ENCODE results near the gene ITPKC. TPM values are rescaled to one million over a fixed set of nuclear protein-coding genes. Genes with fewer than 3 reads are reported as not detected.

Gene ITPKC
- total RNA-seq, 2 experiments from 2014 or later: 5.5 to 6.5 TPM

- TF ChIP-seq EZH2phosphoT487 (IDR thresholded peaks at IDR 0.05; ENCODE audit: borderline replicate concordance, low read depth, low read length) (no peak), CTCF (conservative IDR thresholded peaks at IDR 0.05; ENCODE audit: low read length) (no peak)
- ChIA-PET POLR2A (interaction anchor here (2.4 kb wide), 1 partner anchor 8 kb away, joined by 17 read pairs; the partner anchor contains the start of gene RAB4B), CTCF (ENCODE audit: unreplicated experiment) (interaction anchor here (0.9 kb wide), 1 partner anchor 9 kb away, joined by 6 read pairs; no protein-coding TSS in a partner anchor)
- no peak overlapping the region for H3K27ac ChIP-seq (ENCODE audit: low read depth, low read length, poor library complexity, severe bottlenecking)
- H2AFZ ChIP-seq (ENCODE audit: low read length): no peak overlapping the region
- H3K9me3 ChIP-seq (ENCODE audit: low read length): no peaks in the 10 kb centered on the region
- intact Hi-C loops (cut with micrococcal nuclease; ENCODE audit: unreplicated experiment): no loop called here
- H3K4me2 ChIP-seq (ENCODE audit: low read length): no peak overlapping the region
- H3K36me3 ChIP-seq (ENCODE audit: insufficient read depth, low read length): peaks cover 8% of the 10 kb centered on the region
- H4K20me1 ChIP-seq (ENCODE audit: insufficient read depth, low read length): no peaks in the 10 kb centered on the region
- BruUV-seq (replicated peaks): no TSS peak
- no peak for DNase-seq (ENCODE audit: low spot score)
- no peaks in the 10 kb centered on the region for H3K9me2 ChIP-seq (ENCODE audit: insufficient read depth, low read length)
- no peak overlapping the region for H3K4me3 ChIP-seq (ENCODE audit: low read depth, low read length, poor library complexity, severe bottlenecking)
- H3K4me1 ChIP-seq (ENCODE audit: insufficient read depth, low read length, poor library complexity, severe bottlenecking): peaks cover 14% of the 10 kb centered on the region
- H3K79me2 ChIP-seq (ENCODE audit: insufficient read depth, low read depth, low read length): no peaks in the 10 kb centered on the region
Observed at GRCh38 chr19:40786060-40787037, 69.4 kb downstream of the ITPKC start.

Small RNAs within 50 kb of the gene (small RNA-seq; reads per million reads assigned to genes)
- not detected for gene RNU6-195P

Other genes with a start within 250 kb of the ITPKC start
- 42.0 and 49.4 TPM in 2 replicates for gene SHKBP1, start 140.2 kb upstream of the ITPKC start, total RNA-seq (2014; rRNA removed; shearing (Covaris generic))
- gene SHKBP1, start 140.2 kb upstream of the ITPKC start, total RNA-seq (2022): 115 and 130 TPM in 2 replicates
- gene LTBP4, start 115.7 kb upstream of the ITPKC start, total RNA-seq (2014; rRNA removed; shearing (Covaris generic)): 22.1 and 44.5 TPM in 2 replicates
- gene LTBP4, start 115.7 kb upstream of the ITPKC start, total RNA-seq (2022): 108 and 121 TPM in 2 replicates
- gene NUMBL, start 26.5 kb upstream of the ITPKC start, total RNA-seq (2014; rRNA removed; shearing (Covaris generic)): 4.1 and 4.9 TPM in 2 replicates
- gene NUMBL, start 26.5 kb upstream of the ITPKC start, total RNA-seq (2022): 7.1 and 8.9 TPM in 2 replicates
- 34.9 and 39.3 TPM in 2 replicates for gene COQ8B, start 226 bp upstream of the ITPKC start, total RNA-seq (2014; rRNA removed; shearing (Covaris generic))
- 32.5 and 34.6 TPM in 2 replicates for gene COQ8B, start 226 bp upstream of the ITPKC start, total RNA-seq (2022)
- 3.3 and 5.0 TPM in 2 replicates for gene ACTMAP, start 33.4 kb downstream of the ITPKC start, total RNA-seq (2014; rRNA removed; shearing (Covaris generic))
- gene ACTMAP, start 33.4 kb downstream of the ITPKC start, total RNA-seq (2022): 52.1 and 54.8 TPM in 2 replicates
- gene SNRPA, start 34.1 kb downstream of the ITPKC start, total RNA-seq (2014; rRNA removed; shearing (Covaris generic)): 315 and 328 TPM in 2 replicates
- 214 and 244 TPM in 2 replicates for gene SNRPA, start 34.1 kb downstream of the ITPKC start, total RNA-seq (2022)
- gene MIA, start 58.4 kb downstream of the ITPKC start, total RNA-seq (2014; rRNA removed; shearing (Covaris generic)): not detected in 2 replicates
- not detected in 2 replicates for gene MIA, start 58.4 kb downstream of the ITPKC start, total RNA-seq (2022)
- 32.2 and 37.1 TPM in 2 replicates for gene RAB4B, start 61.1 kb downstream of the ITPKC start, total RNA-seq (2014; rRNA removed; shearing (Covaris generic))
- 51.3 and 56.3 TPM in 2 replicates for gene RAB4B, start 61.1 kb downstream of the ITPKC start, total RNA-seq (2022)
- 76.1 and 81.6 TPM in 2 replicates for gene EGLN2, start 82.1 kb downstream of the ITPKC start, total RNA-seq (2014; rRNA removed; shearing (Covaris generic))
- 87.9 and 90.8 TPM in 2 replicates for gene EGLN2, start 82.1 kb downstream of the ITPKC start, total RNA-seq (2022)
- not detected in 2 replicates for gene CYP2A6, start 133.3 kb downstream of the ITPKC start, total RNA-seq (2014; rRNA removed; shearing (Covaris generic))
- gene CYP2A6, start 133.3 kb downstream of the ITPKC start, total RNA-seq (2022): not detected in 2 replicates
- gene CYP2A7, start 165.1 kb downstream of the ITPKC start, total RNA-seq (2014; rRNA removed; shearing (Covaris generic)): not detected in 2 replicates
- gene CYP2A7, start 165.1 kb downstream of the ITPKC start, total RNA-seq (2022): not detected in 2 replicates